NT2/D1 (cell line): ENCODE results near the gene CENPB.

Experiments used
- SUZ12 ChIP-seq: IDR thresholded peaks from 2 replicates; pipeline ENCODE4 v1.6.1; 2011; ENCODE audit not compliant: insufficient read length, insufficient read depth; ENCODE audit errors: extremely low read depth
- YY1 ChIP-seq: IDR thresholded peaks from 2 replicates; pipeline ENCODE4 v1.6.1; 2011; ENCODE audit not compliant: insufficient read length, insufficient read depth
- ZNF274 ChIP-seq: IDR thresholded peaks from 2 replicates; pipeline ENCODE4 v1.6.1; 2011; ENCODE audit warnings: mild to moderate bottlenecking, low read depth, low read length

GRCh38 chr20:3739926-3740451, 46.6 kb downstream of the CENPB start:
- TF ChIP-seq ZNF274 (no peak), SUZ12 (no peak), YY1 (no peak)
